GM21367 (cell line): ENCODE measurements around the gene RAD51B.

Experiments used
- ATAC-seq: cut with Tn5 transposase; IDR thresholded peaks from one replicate; pipeline ENCODE4 v1.9.1; 2021; ENCODE audit not compliant: unreplicated experiment

The RAD51B gene

GRCh38 chr14:68229423-68230100 lies 410.0 kb downstream of the RAD51B start:
- ATAC-seq, result no peak

- ATAC-seq, result no peak
Measured at GRCh38 chr14:68230202-68230949, 410.8 kb downstream of the RAD51B start.

- ATAC-seq, result no peak
Measured at GRCh38 chr14:68230950-68231717, 411.6 kb downstream of the RAD51B start.

GRCh38 chr14:68231898-68232297 lies 412.3 kb downstream of the RAD51B start:
- ATAC-seq, result no peak

- ATAC-seq, result peak; percentile 64
Measured at GRCh38 chr14:68232300-68233055, 412.9 kb downstream of the RAD51B start.

- no peak for ATAC-seq
Measured at GRCh38 chr14:68233101-68233784, 413.7 kb downstream of the RAD51B start.

- no peak for ATAC-seq
Measured at GRCh38 chr14:68234101-68234905, 414.7 kb downstream of the RAD51B start.

- no peak for ATAC-seq
Measured at GRCh38 chr14:68235011-68235410, 415.4 kb downstream of the RAD51B start.

- ATAC-seq, result no peak
Measured at GRCh38 chr14:68236582-68237458, 417.2 kb downstream of the RAD51B start.

GRCh38 chr14:68238551-68238950 lies 419.0 kb downstream of the RAD51B start:
- ATAC-seq, result no peak

- no peak for ATAC-seq
Measured at GRCh38 chr14:68238976-68239375, 419.4 kb downstream of the RAD51B start.

GRCh38 chr14:68239988-68240771 lies 420.6 kb downstream of the RAD51B start:
- no peak for ATAC-seq

GRCh38 chr14:68241862-68242487 lies 422.4 kb downstream of the RAD51B start:
- no peak for ATAC-seq

GRCh38 chr14:68243450-68244010 lies 424.0 kb downstream of the RAD51B start:
- ATAC-seq, result no peak

GRCh38 chr14:68244262-68244980 lies 424.8 kb downstream of the RAD51B start:
- ATAC-seq, result no peak
